C4-2B (cell line): ENCODE data around the gene DISP3.

ENCODE experiments used
- ZFX ChIP-seq: fragments of 450-650 bp; IDR thresholded peaks from 2 replicates; pipeline ENCODE4 v1.6.1; 2017
- TF ChIP-seq, protein P1 (sequence below): fragments of 450-650 bp; conservative IDR thresholded peaks from 2 replicates; pipeline ENCODE4 v1.5.1; 2017; ENCODE audit warnings: mild to moderate bottlenecking

GRCh38 chr1:11448373-11449099 lies 30.4 kb upstream of the DISP3 start:
- TF ChIP-seq, protein P1, sequence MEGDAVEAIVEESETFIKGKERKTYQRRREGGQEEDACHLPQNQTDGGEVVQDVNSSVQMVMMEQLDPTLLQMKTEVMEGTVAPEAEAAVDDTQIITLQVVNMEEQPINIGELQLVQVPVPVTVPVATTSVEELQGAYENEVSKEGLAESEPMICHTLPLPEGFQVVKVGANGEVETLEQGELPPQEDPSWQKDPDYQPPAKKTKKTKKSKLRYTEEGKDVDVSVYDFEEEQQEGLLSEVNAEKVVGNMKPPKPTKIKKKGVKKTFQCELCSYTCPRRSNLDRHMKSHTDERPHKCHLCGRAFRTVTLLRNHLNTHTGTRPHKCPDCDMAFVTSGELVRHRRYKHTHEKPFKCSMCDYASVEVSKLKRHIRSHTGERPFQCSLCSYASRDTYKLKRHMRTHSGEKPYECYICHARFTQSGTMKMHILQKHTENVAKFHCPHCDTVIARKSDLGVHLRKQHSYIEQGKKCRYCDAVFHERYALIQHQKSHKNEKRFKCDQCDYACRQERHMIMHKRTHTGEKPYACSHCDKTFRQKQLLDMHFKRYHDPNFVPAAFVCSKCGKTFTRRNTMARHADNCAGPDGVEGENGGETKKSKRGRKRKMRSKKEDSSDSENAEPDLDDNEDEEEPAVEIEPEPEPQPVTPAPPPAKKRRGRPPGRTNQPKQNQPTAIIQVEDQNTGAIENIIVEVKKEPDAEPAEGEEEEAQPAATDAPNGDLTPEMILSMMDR: no peak
- no peak for TF ChIP-seq ZFX
